Measurements from ENCODE around the gene HOXA4. TPM values are rescaled to one million over a fixed set of nuclear protein-coding genes. Genes with fewer than 3 reads are reported as not detected.
A peak's percentile ranks its signal among the peaks of the same experiment; 100 is the strongest.

The HOXA4 gene
- total RNA-seq, 3 donors from 2014 or later = 0.80 to 2.8 (median 2.0) TPM

- no peak for TF ChIP-seq POLR2AphosphoS5 (IDR thresholded peaks at IDR 0.05)
- no peak for TF ChIP-seq POLR2A (IDR thresholded peaks at IDR 0.05)
- no peak for TF ChIP-seq CTCF (IDR thresholded peaks at IDR 0.05)
- Histone ChIP-seq H3K36me3 (no peaks in the 10 kb centered on the region), H3K4me1 (peaks cover 4 to 6% of the 10 kb centered on the region in 2 donors), H3K4me3 (peak overlapping the region; percentile 23 to 80 (median 75)), H3K9me3 (no peaks in the 10 kb centered on the region), H3K27ac (peak overlapping the region; percentile 95 to 96), H3K27me3 (peaks cover 0 to 3% of the 10 kb centered on the region in 2 donors)
- intact Hi-C loops (cut with DNase I; ENCODE audit: low total_unique reads) = no loop called here
- peak in 1 of 2 donors; percentile 3 for DNase-seq (ENCODE audit: low spot score in 2 of 2)
These were observed 8.4 kb upstream of the HOXA4 start for GRCh38 chr7:27138985-27139333.

DNA sequence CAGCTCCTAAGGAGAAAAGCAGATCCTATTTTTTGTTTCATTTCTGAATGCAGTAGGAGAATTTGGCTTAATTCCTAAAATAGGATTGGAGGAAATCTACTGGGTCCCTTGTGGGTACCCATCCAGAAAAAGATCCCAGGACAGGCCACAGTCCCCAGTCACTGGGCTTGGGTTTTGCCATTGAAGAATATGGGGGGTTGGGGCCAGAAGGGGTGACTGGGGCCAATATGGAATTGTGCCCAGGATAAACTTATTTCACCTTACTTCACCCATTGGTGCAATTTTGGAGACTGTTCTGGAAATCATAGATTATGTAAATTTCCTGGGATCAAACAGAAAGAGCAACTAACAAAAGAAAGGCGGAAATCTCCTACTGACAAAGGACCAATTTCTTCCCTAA lies 7.9 kb upstream of the HOXA4 start:
- peak overlapping the region; percentile 95 to 96 for H3K27ac ChIP-seq
- H3K36me3 ChIP-seq = no peaks in the 10 kb centered on the region
- intact Hi-C loops (cut with DNase I; ENCODE audit: low total_unique reads) = no loop called here
- H3K27me3 ChIP-seq = no peaks in the 10 kb centered on the region
- peak in 1 of 2 donors; percentile 16 for DNase-seq (ENCODE audit: low spot score in 2 of 2)
- H3K4me3 ChIP-seq = peak overlapping the region in 2 of 3 donors; percentile 75 to 80
- H3K9me3 ChIP-seq = no peaks in the 10 kb centered on the region
- TF ChIP-seq CTCF (IDR thresholded peaks at IDR 0.05) = no peak
- no peak for TF ChIP-seq POLR2AphosphoS5 (IDR thresholded peaks at IDR 0.05)
- no peak for TF ChIP-seq POLR2A (IDR thresholded peaks at IDR 0.05)
- peaks cover 0 to 6% of the 10 kb centered on the region in 2 donors for H3K4me1 ChIP-seq

DNA sequence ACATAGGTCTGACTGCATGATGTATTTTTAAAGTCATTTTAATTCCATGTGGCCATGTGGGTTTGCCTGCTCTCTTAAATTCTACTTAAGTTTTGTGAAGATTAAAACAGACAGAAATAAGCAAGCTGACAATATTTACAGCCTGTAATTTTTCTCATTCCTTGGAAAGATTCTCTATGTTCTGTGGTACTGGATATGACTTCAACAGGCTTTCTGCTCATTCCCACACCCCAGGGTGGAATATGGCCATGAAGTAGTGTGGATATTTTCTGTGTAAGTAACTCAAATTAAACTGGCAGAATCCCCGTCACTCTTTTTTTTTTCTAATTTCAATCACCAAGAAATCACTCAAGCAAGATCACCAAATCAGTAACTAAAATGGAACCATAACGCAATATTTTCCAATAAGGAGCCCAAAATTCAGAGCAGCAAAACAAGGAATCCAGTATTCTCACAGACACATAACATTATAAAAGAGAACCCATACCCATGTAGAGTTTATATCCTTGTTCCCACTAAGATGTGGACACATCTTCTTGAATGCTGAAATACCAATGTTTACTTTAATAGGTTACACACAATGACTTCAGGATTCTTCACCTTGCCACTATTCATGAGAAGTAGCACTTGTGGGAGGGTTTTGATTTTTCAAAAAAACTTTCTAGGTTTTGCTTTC lies 7.2 kb upstream of the HOXA4 start:
- Histone ChIP-seq H3K36me3 (no peaks in the 10 kb centered on the region), H3K9me3 (no peaks in the 10 kb centered on the region), H3K4me1 (peaks cover 0 to 6% of the 10 kb centered on the region in 2 donors), H3K4me3 (peak overlapping the region in 2 of 3 donors; percentile 75 to 80), H3K27ac (peak overlapping the region; percentile 95 to 96), H3K27me3 (no peaks in the 10 kb centered on the region)
- intact Hi-C loops (cut with DNase I; ENCODE audit: low total_unique reads) = no loop called here
- peak in 1 of 2 donors; percentile 10 for DNase-seq (ENCODE audit: low spot score in 2 of 2)
- TF ChIP-seq CTCF (IDR thresholded peaks at IDR 0.05) (no peak), POLR2A (IDR thresholded peaks at IDR 0.05) (no peak), POLR2AphosphoS5 (IDR thresholded peaks at IDR 0.05) (no peak)

- Histone ChIP-seq H3K27ac (peak overlapping the region; percentile 82 to 96), H3K4me1 (peaks cover 5 to 6% of the 10 kb centered on the region in 2 donors), H3K27me3 (no peaks in the 10 kb centered on the region), H3K4me3 (peak overlapping the region in 1 of 3 donors; percentile 22), H3K36me3 (no peaks in the 10 kb centered on the region), H3K9me3 (no peaks in the 10 kb centered on the region)
- intact Hi-C loops (cut with DNase I; ENCODE audit: low total_unique reads) = loop anchor here (5.0 kb wide), 1 partner anchor 1032 kb away; no protein-coding TSS in a partner anchor
- DNase-seq (ENCODE audit: low spot score in 2 of 2) = peak in 1 of 2 donors; percentile 41
- TF ChIP-seq POLR2AphosphoS5 (IDR thresholded peaks at IDR 0.05) (peak in 2 of 3 donors; percentile 10 to 23), POLR2A (IDR thresholded peaks at IDR 0.05) (no peak)
These were observed 3.8 kb upstream of the HOXA4 start for GRCh38 chr7:27134392-27134791.

GRCh38 chr7:27133409-27134231 lies 3.1 kb upstream of the HOXA4 start:
- intact Hi-C loops (cut with DNase I; ENCODE audit: low total_unique reads) = loop anchor here (5.0 kb wide), 1 partner anchor 1031 kb away; no protein-coding TSS in a partner anchor
- no peak for TF ChIP-seq POLR2AphosphoS5 (IDR thresholded peaks at IDR 0.05)
- no peak for TF ChIP-seq POLR2A (IDR thresholded peaks at IDR 0.05)
- no peak for TF ChIP-seq CTCF (IDR thresholded peaks at IDR 0.05)
- H3K27me3 ChIP-seq = no peaks in the 10 kb centered on the region
- H3K4me3 ChIP-seq = peak overlapping the region in 1 of 3 donors; percentile 22
- H3K4me1 ChIP-seq = peaks cover 5 to 6% of the 10 kb centered on the region in 2 donors
- DNase-seq (ENCODE audit: low spot score in 2 of 2) = peak in 1 of 2 donors; percentile 17
- peak overlapping the region; percentile 82 to 96 for H3K27ac ChIP-seq
- H3K9me3 ChIP-seq = no peaks in the 10 kb centered on the region
- H3K36me3 ChIP-seq = no peaks in the 10 kb centered on the region
